HepG2 (cell line): Measurements from ENCODE around the gene SLC7A11. TPM values are rescaled to one million over a fixed set of nuclear protein-coding genes. Genes with fewer than 3 reads are reported as not detected.

Experiments used
- ASH2L ChIP-seq: fragments of 300-600, 200-600 bp; sonication (generic); IDR thresholded peaks from 2 replicates; pipeline ENCODE4 v1.7.0; 2017; ENCODE audit warnings: low read depth, mild to moderate bottlenecking, moderate library complexity, mixed read lengths, low read length; ENCODE audit not compliant: insufficient read length
- ATRX ChIP-seq: sonication (generic); formaldehyde crosslinking; IDR thresholded peaks from 2 replicates; pipeline ENCODE4 v1.4.0; 2020; ENCODE audit warnings: missing genetic modification reagents, borderline replicate concordance
- FLYWCH1 ChIP-seq: sonication (generic); formaldehyde crosslinking; IDR thresholded peaks from 2 replicates; pipeline ENCODE4 v1.8.1; 2023; ENCODE audit warnings: mild to moderate bottlenecking, missing genetic modification reagents
- FOXP4 ChIP-seq: sonication (generic); formaldehyde crosslinking; IDR thresholded peaks from 2 replicates; pipeline ENCODE4 v1.4.0; 2020; ENCODE audit warnings: missing genetic modification reagents
- HNRNPLL ChIP-seq: fragments of 200-400 bp; formaldehyde crosslinking; IDR thresholded peaks from 2 replicates; pipeline ENCODE4 v1.6.1; 2017; ENCODE audit warnings: mild to moderate bottlenecking, low read depth, low read length; ENCODE audit not compliant: poor library complexity, severe bottlenecking
- NAIF1 ChIP-seq: sonication (generic); formaldehyde crosslinking; IDR thresholded peaks from 2 replicates; pipeline ENCODE4 v1.5.0; 2020; ENCODE audit warnings: mild to moderate bottlenecking, missing genetic modification reagents, borderline replicate concordance
- NFE2 ChIP-seq: sonication (generic); formaldehyde crosslinking; IDR thresholded peaks from 2 replicates; pipeline ENCODE4 v1.4.0; 2020; ENCODE audit warnings: missing genetic modification reagents
- SMAD1 ChIP-seq: sonication (generic); formaldehyde crosslinking; IDR thresholded peaks from 2 replicates; pipeline ENCODE4 v1.4.0; 2020; ENCODE audit warnings: missing genetic modification reagents, low read depth, mild to moderate bottlenecking, borderline replicate concordance
- SMARCE1 ChIP-seq: fragments of 450-650 bp; IDR thresholded peaks from 2 replicates; pipeline ENCODE4 v1.6.1; 2017; ENCODE audit warnings: borderline replicate concordance
- SP4 ChIP-seq: sonication (generic); formaldehyde crosslinking; IDR thresholded peaks from 2 replicates; pipeline ENCODE4 v1.8.1; 2023; ENCODE audit warnings: mild to moderate bottlenecking, missing genetic modification reagents
- SYNCRIP ChIP-seq: fragments of 200-400 bp; formaldehyde crosslinking; IDR thresholded peaks from 2 replicates; pipeline ENCODE4 v1.6.1; 2018; ENCODE audit warnings: mild to moderate bottlenecking, low read depth, low read length; ENCODE audit not compliant: insufficient read depth
- ZNF10 ChIP-seq: sonication (generic); formaldehyde crosslinking; IDR thresholded peaks from 2 replicates; pipeline ENCODE4 v1.4.0; 2020; ENCODE audit warnings: mild to moderate bottlenecking, low read depth, missing genetic modification reagents, borderline replicate concordance
- ZNF232 ChIP-seq: sonication (generic); formaldehyde crosslinking; IDR thresholded peaks from 2 replicates; pipeline ENCODE4 v1.4.0; 2020; ENCODE audit warnings: missing genetic modification reagents, borderline replicate concordance
- ZNF280D ChIP-seq: sonication (generic); formaldehyde crosslinking; IDR thresholded peaks from 2 replicates; pipeline ENCODE4 v1.5.1; 2020; ENCODE audit warnings: mild to moderate bottlenecking, missing genetic modification reagents
- ZNF292 ChIP-seq: sonication (generic); formaldehyde crosslinking; IDR thresholded peaks from 2 replicates; pipeline ENCODE4 v1.8.1; 2022; ENCODE audit warnings: mild to moderate bottlenecking, low read depth, missing genetic modification reagents, borderline replicate concordance
- ZNF335 ChIP-seq: sonication (generic); formaldehyde crosslinking; IDR thresholded peaks from 2 replicates; pipeline ENCODE4 v1.4.0; 2020; ENCODE audit warnings: missing genetic modification reagents
- ZNF367 ChIP-seq: sonication (generic); formaldehyde crosslinking; IDR thresholded peaks from 2 replicates; pipeline ENCODE4 v1.4.0; 2020; ENCODE audit warnings: missing genetic modification reagents, borderline replicate concordance
- ZNF703 ChIP-seq: sonication (generic); formaldehyde crosslinking; IDR thresholded peaks from 2 replicates; pipeline ENCODE4 v1.5.1; 2020; ENCODE audit warnings: missing genetic modification reagents, mild to moderate bottlenecking, moderate library complexity, borderline replicate concordance
- ZNF766 ChIP-seq: sonication (generic); formaldehyde crosslinking; IDR thresholded peaks from 2 replicates; pipeline ENCODE4 v1.5.0; 2020; ENCODE audit warnings: missing genetic modification reagents, borderline replicate concordance
- ZNF879 ChIP-seq: sonication (generic); formaldehyde crosslinking; IDR thresholded peaks from 2 replicates; pipeline ENCODE4 v1.8.1; 2023; ENCODE audit warnings: missing genetic modification reagents
- ZSCAN25 ChIP-seq: sonication (generic); formaldehyde crosslinking; IDR thresholded peaks from 2 replicates; pipeline ENCODE4 v1.8.0; 2022; ENCODE audit warnings: mild to moderate bottlenecking, missing genetic modification reagents
- polyA plus RNA-seq, 8 experiments: library from polyadenylated mRNA; depleted of rRNA in 3 of 8; stranded (reverse) in 7 of 8; unstranded in 1 of 8; fragments of >200 nt; fragmentation: Illumina TruSeq in 4 of 8; extraction: Trizol in 4 of 8; gene quantifications; 2 replicates each; pipeline versions ENCODE4 v1.2.1 to v1.2.3, GENCODE V29; 2011 to 2016; ENCODE audit warnings: low read depth in 4 of 8, missing spikeins in 1 of 8, mixed read lengths in 1 of 8; ENCODE audit not compliant: insufficient read depth in 1 of 8
- total RNA-seq, 5 experiments: library from RNA; depleted of rRNA; stranded (reverse); fragments of >200 nt; fragmentation: Illumina TruSeq; extraction: Trizol; gene quantifications; 2 replicates each; pipeline ENCODE4 v1.2.3, GENCODE V29; 2016; ENCODE audit warnings: low read depth in 1 of 5
- TF ChIP-seq, protein P1 (sequence below): sonication (generic); formaldehyde crosslinking; IDR thresholded peaks from 2 replicates; pipeline ENCODE4 v1.4.0; 2020; ENCODE audit warnings: missing genetic modification reagents

Gene SLC7A11
- total and polyA plus RNA-seq, 2 of the 13 experiments (the other 11 are each of a cell fraction or from before 2014, with no cell fraction given), result 15.7 to 17.5 TPM

- TF ChIP-seq ZNF280D (no peak), ZNF766 (CRISPR knock-in tag) (no peak), ZNF335 (CRISPR knock-in tag) (no peak), ASH2L (peak; percentile 35), NFE2 (CRISPR knock-in tag) (no peak), ZNF10 (CRISPR knock-in tag) (no peak), SYNCRIP (no peak), NAIF1 (CRISPR knock-in tag) (no peak), ZNF879 (no peak), ZNF367 (CRISPR knock-in tag) (no peak), SMAD1 (CRISPR knock-in tag) (no peak), SP4 (CRISPR knock-in tag) (no peak), ZSCAN25 (CRISPR knock-in tag) (no peak), ZNF292 (CRISPR knock-in tag) (no peak), SMARCE1 (no peak), FOXP4 (CRISPR knock-in tag) (no peak), ZNF703 (no peak), HNRNPLL (no peak), ATRX (CRISPR knock-in tag) (no peak), FLYWCH1 (CRISPR knock-in tag) (no peak), ZNF232 (CRISPR knock-in tag) (no peak)
- TF ChIP-seq, protein P1, sequence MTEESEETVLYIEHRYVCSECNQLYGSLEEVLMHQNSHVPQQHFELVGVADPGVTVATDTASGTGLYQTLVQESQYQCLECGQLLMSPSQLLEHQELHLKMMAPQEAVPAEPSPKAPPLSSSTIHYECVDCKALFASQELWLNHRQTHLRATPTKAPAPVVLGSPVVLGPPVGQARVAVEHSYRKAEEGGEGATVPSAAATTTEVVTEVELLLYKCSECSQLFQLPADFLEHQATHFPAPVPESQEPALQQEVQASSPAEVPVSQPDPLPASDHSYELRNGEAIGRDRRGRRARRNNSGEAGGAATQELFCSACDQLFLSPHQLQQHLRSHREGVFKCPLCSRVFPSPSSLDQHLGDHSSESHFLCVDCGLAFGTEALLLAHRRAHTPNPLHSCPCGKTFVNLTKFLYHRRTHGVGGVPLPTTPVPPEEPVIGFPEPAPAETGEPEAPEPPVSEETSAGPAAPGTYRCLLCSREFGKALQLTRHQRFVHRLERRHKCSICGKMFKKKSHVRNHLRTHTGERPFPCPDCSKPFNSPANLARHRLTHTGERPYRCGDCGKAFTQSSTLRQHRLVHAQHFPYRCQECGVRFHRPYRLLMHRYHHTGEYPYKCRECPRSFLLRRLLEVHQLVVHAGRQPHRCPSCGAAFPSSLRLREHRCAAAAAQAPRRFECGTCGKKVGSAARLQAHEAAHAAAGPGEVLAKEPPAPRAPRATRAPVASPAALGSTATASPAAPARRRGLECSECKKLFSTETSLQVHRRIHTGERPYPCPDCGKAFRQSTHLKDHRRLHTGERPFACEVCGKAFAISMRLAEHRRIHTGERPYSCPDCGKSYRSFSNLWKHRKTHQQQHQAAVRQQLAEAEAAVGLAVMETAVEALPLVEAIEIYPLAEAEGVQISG (CRISPR knock-in tag), result no peak
Measured at GRCh38 chr4:138241281-138242075, 671 bp downstream of the SLC7A11 start (continued).
